H9 (cell line): ENCODE data around the gene MED25. TPM values are rescaled to one million over a fixed set of nuclear protein-coding genes. Genes with fewer than 3 reads are reported as not detected.

Experiments used
- DNase-seq: peaks from one replicate; pipeline ENCODE4 v3.0.0-alpha.2; 2017
- H2AFZ ChIP-seq: one replicate; pipeline ENCODE4 v1.6.1; 2013; ENCODE audit warnings: mild to moderate bottlenecking, low read length, control low read depth, moderate library complexity
- H2AK5ac ChIP-seq: 2 replicates; pipeline ENCODE4 v1.6.1; 2013; ENCODE audit warnings: low read length, control low read depth, mixed read lengths; ENCODE audit not compliant: insufficient read length
- H2BK120ac ChIP-seq: one replicate; pipeline ENCODE4 v1.6.1; 2013; ENCODE audit warnings: low read depth, mild to moderate bottlenecking, low read length, control low read depth, inconsistent platforms; ENCODE audit not compliant: poor library complexity, severe bottlenecking
- H2BK12ac ChIP-seq: 2 replicates; pipeline ENCODE4 v1.6.1; 2013; ENCODE audit warnings: low read length, control low read depth, mixed read lengths, low read depth; ENCODE audit not compliant: insufficient read length
- H2BK15ac ChIP-seq: 2 replicates; pipeline ENCODE4 v1.6.1; 2013; ENCODE audit warnings: low read depth, low read length, control low read depth
- H2BK20ac ChIP-seq: one replicate; pipeline ENCODE4 v1.6.1; 2013; ENCODE audit warnings: low read depth, mild to moderate bottlenecking, low read length, control low read depth, inconsistent platforms; ENCODE audit not compliant: poor library complexity, severe bottlenecking
- H2BK5ac ChIP-seq: 2 replicates; pipeline ENCODE4 v1.6.1; 2013; ENCODE audit warnings: low read length, control low read depth, mixed read lengths; ENCODE audit not compliant: insufficient read length
- H3K14ac ChIP-seq: 2 replicates; pipeline ENCODE4 v1.6.1; 2013; ENCODE audit warnings: low read length, control low read depth; ENCODE audit not compliant: insufficient read depth
- H3K18ac ChIP-seq: 2 replicates; pipeline ENCODE4 v1.6.1; 2013; ENCODE audit warnings: low read depth, mild to moderate bottlenecking, mixed read lengths, low read length, control low read depth; ENCODE audit not compliant: insufficient read length
- H3K23ac ChIP-seq: 2 replicates; pipeline ENCODE4 v1.6.1; 2013; ENCODE audit warnings: low read length, control low read depth, mixed read lengths, low read depth; ENCODE audit not compliant: insufficient read length
- H3K23me2 ChIP-seq: 2 replicates; pipeline ENCODE4 v1.6.1; 2013; ENCODE audit warnings: low read depth, mild to moderate bottlenecking, mixed read lengths, low read length, control low read depth; ENCODE audit not compliant: insufficient read length, poor library complexity, severe bottlenecking
- H3K27ac ChIP-seq: 2 replicates; pipeline ENCODE4 v1.5.1; 2013; ENCODE audit warnings: low read length, control low read depth, mixed read lengths, low read depth; ENCODE audit not compliant: insufficient read length
- H3K27me3 ChIP-seq: 2 replicates; pipeline ENCODE4 v1.6.1; 2013; ENCODE audit warnings: low read length, control low read depth, inconsistent platforms; ENCODE audit not compliant: insufficient read depth
- H3K4ac ChIP-seq: 2 replicates; pipeline ENCODE4 v1.6.1; 2013; ENCODE audit warnings: low read depth, mild to moderate bottlenecking, control low read depth, inconsistent platforms, low read length, moderate library complexity
- H3K4me1 ChIP-seq: 2 replicates; pipeline ENCODE4 v1.6.1; 2013; ENCODE audit warnings: low read length, control low read depth, inconsistent platforms; ENCODE audit not compliant: insufficient read depth
- H3K4me2 ChIP-seq: 2 replicates; pipeline ENCODE4 v1.6.1; 2013; ENCODE audit warnings: low read length, control low read depth, mixed read lengths; ENCODE audit not compliant: insufficient read length, insufficient read depth
- H3K56ac ChIP-seq: 2 replicates; pipeline ENCODE4 v1.6.1; 2013; ENCODE audit warnings: low read depth, mild to moderate bottlenecking, mixed read lengths, low read length, control low read depth; ENCODE audit not compliant: insufficient read length
- H3K79me1 ChIP-seq: 2 replicates; pipeline ENCODE4 v1.6.1; 2013; ENCODE audit warnings: low read depth, mild to moderate bottlenecking, moderate library complexity, low read length, control low read depth, inconsistent platforms; ENCODE audit not compliant: insufficient read depth, poor library complexity, severe bottlenecking
- H3K79me2 ChIP-seq: 2 replicates; pipeline ENCODE4 v1.6.1; 2013; ENCODE audit warnings: low read length, control low read depth, inconsistent platforms; ENCODE audit not compliant: insufficient read depth
- H3K9ac ChIP-seq: 2 replicates; pipeline ENCODE4 v1.6.1; 2013; ENCODE audit warnings: low read length, control low read depth, mixed read lengths; ENCODE audit not compliant: insufficient read length; ENCODE audit errors: extremely low read depth
- H3K9me3 ChIP-seq: one replicate; pipeline ENCODE4 v1.6.1; 2013; ENCODE audit warnings: low read depth, low read length, inconsistent platforms; ENCODE audit not compliant: control insufficient read depth
- H3T11ph ChIP-seq: one replicate; pipeline ENCODE4 v1.6.1; 2013; ENCODE audit warnings: mild to moderate bottlenecking, low read length, control low read depth, inconsistent platforms
- H4K20me1 ChIP-seq: one replicate; pipeline ENCODE4 v1.6.1; 2013; ENCODE audit not compliant: control insufficient read depth, insufficient read length, insufficient read depth
- H4K5ac ChIP-seq: 2 replicates; pipeline ENCODE4 v1.6.1; 2013; ENCODE audit warnings: low read depth, mild to moderate bottlenecking, mixed read lengths, low read length, control low read depth; ENCODE audit not compliant: insufficient read length
- H4K8ac ChIP-seq: replicated peaks from 2 replicates; pipeline ENCODE4 v1.6.1; 2013; ENCODE audit warnings: low read length, control low read depth, mixed read lengths, low read depth; ENCODE audit not compliant: insufficient read length
- H4K91ac ChIP-seq: 2 replicates; pipeline ENCODE4 v1.6.1; 2013; ENCODE audit warnings: low read depth, mild to moderate bottlenecking, moderate library complexity, mixed read lengths, low read length, control low read depth; ENCODE audit not compliant: insufficient read length
- H3K27ac Mint-ChIP-seq, 3 experiments: 2 replicates in 2 of 3; 3 replicates in 1 of 3; pipeline ENCODE4 v1.8.0; 2020 to 2021; ENCODE audit warnings: mixed read lengths in 3 of 3, mild to moderate bottlenecking in 1 of 3, moderate library complexity in 1 of 3
- H3K27me3 Mint-ChIP-seq: 2 replicates; pipeline ENCODE4 v1.8.0; 2021; ENCODE audit warnings: low read depth, mild to moderate bottlenecking, moderate library complexity, mixed read lengths
- H3K36me3 Mint-ChIP-seq, 3 experiments: 2 replicates in 2 of 3; 3 replicates in 1 of 3; pipeline ENCODE4 v1.8.0; 2020 to 2021; ENCODE audit warnings: low read depth in 3 of 3, mixed read lengths in 3 of 3; ENCODE audit not compliant: insufficient read depth in 1 of 3
- H3K4me1 Mint-ChIP-seq, 2 experiments: 2 replicates each; pipeline ENCODE4 v1.8.0; 2020; ENCODE audit warnings: mixed read lengths in 2 of 2
- H3K4me3 Mint-ChIP-seq, 2 experiments: 2 replicates in 1 of 2; 3 replicates in 1 of 2; pipeline ENCODE4 v1.8.0; 2020 to 2021; ENCODE audit warnings: mild to moderate bottlenecking in 2 of 2, mixed read lengths in 2 of 2, moderate library complexity in 1 of 2
- H3K9me3 Mint-ChIP-seq, 2 experiments: 2 replicates in 1 of 2; 3 replicates in 1 of 2; pipeline ENCODE4 v1.8.0; 2020; ENCODE audit warnings: mild to moderate bottlenecking in 2 of 2, mixed read lengths in 2 of 2, moderate library complexity in 1 of 2
- CTCF ChIP-seq: fragments of 200-600 bp; sonication (generic); conservative IDR thresholded peaks from 3 replicates; pipeline ENCODE4 v1.8.0; 2021; ENCODE audit warnings: antibody characterized with exemption, mild to moderate bottlenecking
- WGBS: extraction: QIAGEN DNeasy Blood & Tissue Kit; methylation state at CpG from one replicate; pipeline ENCODE4 v1.1.7; 2013; ENCODE audit warnings: missing lambda C conversion rate, low lambda C conversion rate, mixed read lengths; ENCODE audit not compliant: insufficient read length; ENCODE audit errors: extremely low coverage; 5-methylcytosine and 5-hydroxymethylcytosine counted together
- total RNA-seq: library from RNA; stranded (reverse); gene quantifications from 2 replicates; pipeline ENCODE4 v1.2.1, GENCODE V29; 2021

Gene MED25
- total RNA-seq, 1 experiment from 2014 or later, result 77.5 TPM

- Histone ChIP-seq H2AFZ (no peak overlapping the region), H3K9me3 (no peaks in the 10 kb centered on the region), H4K5ac (no peak overlapping the region), H2BK12ac (no peak overlapping the region), H3K79me1 (peaks cover 11% of the 10 kb centered on the region), H2BK20ac (no peak overlapping the region), H3K4me1 (no peaks in the 10 kb centered on the region), H2AK5ac (no peak overlapping the region), H3K18ac (no peak overlapping the region), H3K23ac (no peak overlapping the region), H3K79me2 (peaks cover 9% of the 10 kb centered on the region; the same call in 1 of the 2 replicates), H4K91ac (no peak overlapping the region), H3K14ac (no peak overlapping the region), H2BK120ac (no peak overlapping the region), H3K4me2 (no peak overlapping the region), H4K8ac (no peak overlapping the region), H3K4ac (no peak overlapping the region), H3K56ac (no peak overlapping the region), H2BK5ac (no peak overlapping the region), H3K27me3 (no peaks in the 10 kb centered on the region), H2BK15ac (no peak overlapping the region), H3K9ac (no peak overlapping the region), H4K20me1 (peaks cover 6% of the 10 kb centered on the region), H3K23me2 (peaks cover 6% of the 10 kb centered on the region), H3K27ac (no peak overlapping the region), H3T11ph (no peak overlapping the region)
- WGBS, result no CpG with 5 or more reads among the region's 21 CpGs
- H3K9me3 Mint-ChIP-seq, result no peaks in the 10 kb centered on the region
- H3K27ac Mint-ChIP-seq, result peak overlapping the region in 2 of 3 experiments; percentile 89 to 91; a peak in 3 of 7 replicates
- peaks cover 15 to 22% of the 10 kb centered on the region in 2 experiments for H3K4me1 Mint-ChIP-seq
- peaks cover 2% of the 10 kb centered on the region; the same call in 1 of the 2 replicates for H3K27me3 Mint-ChIP-seq
- H3K36me3 Mint-ChIP-seq, result peaks cover 21 to 68% (median 66%) of the 10 kb centered on the region in 3 experiments
- no peak for TF ChIP-seq CTCF
- H3K4me3 Mint-ChIP-seq, result peak overlapping the region in 1 of 2 experiments; percentile 44; a peak in 2 of 5 replicates
- DNase-seq, result no peak
These were observed 37.8 kb downstream of the MED25 start for GRCh38 chr19:49855676-49856573.
